Karpas-422 (cell line): Measurements from ENCODE around the gene RNF115. TPM values are rescaled to one million over a fixed set of nuclear protein-coding genes. Genes with fewer than 3 reads are reported as not detected.

Experiments used
- DNase-seq: peaks from one replicate; pipeline ENCODE4 v3.0.0-alpha.2; 2015
- H2AFZ ChIP-seq: fragments of 200-600 bp; sonication (generic); 2 replicates; pipeline ENCODE4 v1.6.1; 2014; ENCODE audit warnings: antibody characterized with exemption, low read length, mixed read lengths
- H3K27ac ChIP-seq: fragments of 200-600 bp; sonication (generic); 2 replicates; pipeline ENCODE4 v1.5.1; 2014; ENCODE audit warnings: mild to moderate bottlenecking, low read length, moderate library complexity
- H3K27me3 ChIP-seq: fragments of 200-600 bp; sonication (generic); 2 replicates; pipeline ENCODE4 v1.6.1; 2014; ENCODE audit warnings: low read length, mixed read lengths
- H3K36me3 ChIP-seq: fragments of 200-600 bp; sonication (generic); 2 replicates; pipeline ENCODE4 v1.6.1; 2014; ENCODE audit warnings: low read length, mixed read lengths; ENCODE audit not compliant: insufficient read depth
- H3K4me1 ChIP-seq: fragments of 200-600 bp; sonication (generic); 2 replicates; pipeline ENCODE4 v1.6.1; 2014; ENCODE audit warnings: mild to moderate bottlenecking, low read length, mixed read lengths
- H3K4me2 ChIP-seq: fragments of 200-600 bp; sonication (generic); 2 replicates; pipeline ENCODE4 v1.6.1; 2014; ENCODE audit warnings: low read length, low read depth, mild to moderate bottlenecking; ENCODE audit not compliant: poor library complexity, severe bottlenecking
- H3K4me3 ChIP-seq: fragments of 200-600 bp; sonication (generic); 2 replicates; pipeline ENCODE4 v1.5.1; 2014; ENCODE audit warnings: mild to moderate bottlenecking, antibody characterized with exemption, low read length, mixed read lengths
- H3K79me2 ChIP-seq: fragments of 200-600 bp; sonication (generic); 2 replicates; pipeline ENCODE4 v1.6.1; 2014; ENCODE audit warnings: mild to moderate bottlenecking, low read length, mixed read lengths
- H3K9ac ChIP-seq: fragments of 200-600 bp; sonication (generic); 2 replicates; pipeline ENCODE4 v1.6.0; 2014; ENCODE audit warnings: low read length
- H3K9me2 ChIP-seq: fragments of 200-600 bp; sonication (generic), shearing (Covaris generic); replicated peaks from 2 replicates; pipeline ENCODE4 v1.6.0; 2014; ENCODE audit warnings: mild to moderate bottlenecking, low read length, moderate library complexity; ENCODE audit not compliant: insufficient read depth
- H3K9me3 ChIP-seq: fragments of 300-700, 200-600 bp; sonication (generic); 2 replicates; pipeline ENCODE4 v1.6.1; 2014; ENCODE audit warnings: low read length, mixed read lengths
- H4K20me1 ChIP-seq: fragments of 200-600 bp; sonication (generic); 2 replicates; pipeline ENCODE4 v1.6.1; 2014; ENCODE audit warnings: mild to moderate bottlenecking, antibody characterized with exemption, low read length, low read depth; ENCODE audit not compliant: insufficient read depth
- small RNA-seq: library from RNA; depleted of rRNA; stranded (forward); fragments of <200 nt; gene quantifications from one replicate; pipeline ENCODE3, GENCODE V24; 2014
- total RNA-seq: library from RNA; depleted of rRNA; stranded (reverse); fragments of >200 nt; shearing (Covaris generic); gene quantifications from 2 replicates; pipeline ENCODE4 v1.2.3, GENCODE V29; 2014; ENCODE audit warnings: low replicate concordance; rRNA removed

RNF115 gene
- total RNA-seq, 1 experiment from 2014 or later = 21.8 TPM

DNA sequence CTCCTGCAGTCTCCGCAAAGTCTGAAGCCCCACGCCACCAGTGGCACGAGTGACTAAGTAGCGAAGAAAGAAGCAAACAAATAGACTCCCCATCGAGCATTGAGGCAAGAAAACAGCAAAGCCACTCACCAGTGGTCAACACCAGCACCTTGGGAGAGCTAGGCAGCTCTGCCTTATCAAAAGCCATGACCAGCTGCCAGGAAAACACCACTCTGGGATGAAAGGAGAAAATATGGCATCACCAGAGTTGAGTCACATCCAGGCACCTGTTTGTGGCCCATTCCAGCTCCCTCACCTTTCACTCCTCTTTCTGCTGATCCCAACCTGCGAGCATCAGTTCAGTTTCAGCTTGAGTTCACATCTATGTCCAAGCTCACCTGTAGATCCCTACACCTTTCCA, 134.0 kb downstream of the RNF115 start:
- H3K9me3 ChIP-seq = no peaks in the 10 kb centered on the region
- H2AFZ ChIP-seq = no peak overlapping the region
- no peaks in the 10 kb centered on the region for H3K9me2 ChIP-seq
- DNase-seq = no peak
- no peak overlapping the region for H3K4me3 ChIP-seq
- H3K4me1 ChIP-seq = no peaks in the 10 kb centered on the region
- no peak overlapping the region for H3K9ac ChIP-seq
- H3K4me2 ChIP-seq = no peak overlapping the region
- H3K27ac ChIP-seq = no peak overlapping the region
- no peaks in the 10 kb centered on the region for H3K36me3 ChIP-seq
- H4K20me1 ChIP-seq = no peaks in the 10 kb centered on the region
- no peaks in the 10 kb centered on the region for H3K79me2 ChIP-seq
- no peaks in the 10 kb centered on the region for H3K27me3 ChIP-seq

DNA sequence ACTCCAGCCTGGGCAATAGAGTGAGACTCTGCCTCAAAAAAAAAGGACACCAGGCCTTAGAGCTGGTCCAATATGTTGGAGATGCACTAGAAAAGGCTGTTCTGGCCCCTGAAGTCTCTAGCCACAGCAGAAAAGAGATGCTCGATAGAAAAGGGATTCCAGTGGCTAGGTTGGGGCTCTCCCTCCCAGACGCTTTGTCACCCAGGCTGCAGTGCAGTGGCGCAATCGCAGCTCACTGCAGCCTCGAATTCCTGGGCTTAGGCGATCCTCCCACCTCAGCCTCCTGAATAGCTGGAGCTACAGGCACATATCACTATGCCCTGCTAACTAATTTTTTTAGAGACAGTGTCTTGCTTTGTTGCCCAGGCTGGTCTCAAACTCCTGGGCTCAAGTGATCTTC, 135.0 kb downstream of the RNF115 start:
- no peak overlapping the region for H3K27ac ChIP-seq

More for the DNA sequence above, 135.0 kb downstream of the RNF115 start:
- H4K20me1 ChIP-seq = no peaks in the 10 kb centered on the region
- no peak overlapping the region for H3K4me2 ChIP-seq
- no peaks in the 10 kb centered on the region for H3K36me3 ChIP-seq
- no peaks in the 10 kb centered on the region for H3K9me3 ChIP-seq
- H3K79me2 ChIP-seq = no peaks in the 10 kb centered on the region
- no peak for DNase-seq
- no peaks in the 10 kb centered on the region for H3K4me1 ChIP-seq
- no peak overlapping the region for H3K4me3 ChIP-seq
- H2AFZ ChIP-seq = no peak overlapping the region
- no peaks in the 10 kb centered on the region for H3K9me2 ChIP-seq
- H3K9ac ChIP-seq = no peak overlapping the region
- H3K27me3 ChIP-seq = no peaks in the 10 kb centered on the region

Small RNAs within 50 kb of the gene (small RNA-seq; reads per million reads assigned to genes)
- gene MIR6736 = not detected

Other genes starting within 250 kb of the RNF115 start
- gene GPR89A, start 216.1 kb downstream of the RNF115 start, total RNA-seq = 35.1 and 44.9 TPM in 2 replicates
- gene PDZK1, start 116.7 kb downstream of the RNF115 start, total RNA-seq = not detected in 2 replicates
- not detected in 2 replicates for gene CD160, start 104.6 kb downstream of the RNF115 start, total RNA-seq
- gene POLR3C, start 105 bp upstream of the RNF115 start, total RNA-seq = 33.4 and 57.7 TPM in 2 replicates
- 2.9 and 8.3 TPM in 2 replicates for gene NUDT17, start 21.5 kb upstream of the RNF115 start, total RNA-seq
- 13.5 and 16.8 TPM in 2 replicates for gene PIAS3, start 35.0 kb upstream of the RNF115 start, total RNA-seq
- gene ANKRD35, start 61.8 kb upstream of the RNF115 start, total RNA-seq = 0.11 TPM in 1 of 2 replicates, not detected in the other
- gene ITGA10, start 86.0 kb upstream of the RNF115 start, total RNA-seq = 1.4 and 1.5 TPM in 2 replicates
- gene PEX11B, start 94.6 kb upstream of the RNF115 start, total RNA-seq = 35.7 and 51.7 TPM in 2 replicates
- 130 and 214 TPM in 2 replicates for gene RBM8A, start 103.4 kb upstream of the RNF115 start, total RNA-seq
- gene LIX1L, start 133.9 kb upstream of the RNF115 start, total RNA-seq = 35.8 and 49.4 TPM in 2 replicates
- 9.0 and 21.5 TPM in 2 replicates for gene ANKRD34A, start 140.5 kb upstream of the RNF115 start, total RNA-seq
- gene POLR3GL, start 140.6 kb upstream of the RNF115 start, total RNA-seq = 34.7 and 42.3 TPM in 2 replicates
- gene TXNIP, start 172.5 kb upstream of the RNF115 start, total RNA-seq = 130 and 269 TPM in 2 replicates
- gene HJV, start 197.6 kb upstream of the RNF115 start, total RNA-seq = not detected in 2 replicates